HCT116 (cell line): Measurements from ENCODE around the gene AARS1. TPM values are rescaled to one million over a fixed set of nuclear protein-coding genes. Genes with fewer than 3 reads are reported as not detected.

ENCODE experiments used
- POLR2A ChIP-seq: IDR thresholded peaks from 2 replicates; pipeline ENCODE4 v1.7.0; 2011; ENCODE audit warnings: borderline replicate concordance; ENCODE audit not compliant: insufficient read depth, insufficient read length; ENCODE audit errors: extremely low read depth
- SIN3A ChIP-seq: IDR thresholded peaks from 2 replicates; pipeline ENCODE4 v1.6.1; 2012; ENCODE audit warnings: low read depth
- SP1 ChIP-seq: IDR thresholded peaks from 2 replicates; pipeline ENCODE4 v1.6.1; 2012; ENCODE audit warnings: low read depth
- YY1 ChIP-seq: IDR thresholded peaks from 2 replicates; pipeline ENCODE4 v1.6.1; 2011; ENCODE audit warnings: low read length, low read depth, moderate library complexity, mild to moderate bottlenecking; ENCODE audit not compliant: insufficient replicate concordance; ENCODE audit errors: extremely low read depth
- ZFX ChIP-seq: fragments of 450-650 bp; IDR thresholded peaks from 2 replicates; pipeline ENCODE4 v1.6.1; 2017
- total RNA-seq: library from RNA; stranded (reverse); gene quantifications from one replicate; pipeline ENCODE4 v1.2.1, GENCODE V29; 2021; ENCODE audit not compliant: unreplicated experiment
- TF ChIP-seq, protein P1 (sequence below), 3 experiments: fragments of 200-600 bp in 1 of 3; sonication (generic) in 1 of 3; IDR thresholded peaks in 2 of 3; conservative IDR thresholded peaks in 1 of 3; 2 replicates each; pipeline ENCODE4 v1.5.1; 2012 to 2017; ENCODE audit warnings: low read depth in 2 of 3, low read length in 2 of 3, antibody characterized with exemption in 1 of 3, borderline replicate concordance in 1 of 3, control low read depth in 1 of 3, mild to moderate bottlenecking in 1 of 3, mixed read lengths in 1 of 3, mixed run types in 1 of 3, moderate library complexity in 1 of 3; ENCODE audit not compliant: insufficient read depth in 1 of 3
- TF ChIP-seq, protein P2 (sequence below): IDR thresholded peaks from 2 replicates; pipeline ENCODE4 v1.6.1; 2012
- TF ChIP-seq, protein P3 (sequence below): IDR thresholded peaks from 2 replicates; pipeline ENCODE4 v1.6.1; 2012; ENCODE audit warnings: low read depth

AARS1 gene
- total RNA-seq, 1 experiment from 2014 or later = 215 TPM

DNA sequence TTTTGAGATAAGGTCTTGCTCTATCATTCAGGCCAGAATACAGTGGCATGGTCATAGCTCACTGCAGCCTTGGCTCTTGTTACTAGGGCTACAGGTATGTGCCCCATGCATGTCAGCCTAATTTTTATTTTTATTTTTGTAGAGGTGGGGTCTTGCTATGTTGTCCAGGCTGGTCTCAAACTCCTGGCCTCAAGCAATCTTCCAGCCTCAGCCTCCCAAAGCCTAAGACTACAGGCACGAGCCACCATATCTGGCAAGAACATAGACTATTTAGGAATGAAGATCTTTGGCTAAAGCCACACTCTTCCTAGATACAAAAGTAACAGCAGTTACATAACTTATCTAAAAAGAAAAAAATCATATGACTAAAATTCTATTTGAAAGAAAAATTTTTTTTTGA is 41.8 kb upstream of the AARS1 start (continued):
- TF ChIP-seq, protein P1, sequence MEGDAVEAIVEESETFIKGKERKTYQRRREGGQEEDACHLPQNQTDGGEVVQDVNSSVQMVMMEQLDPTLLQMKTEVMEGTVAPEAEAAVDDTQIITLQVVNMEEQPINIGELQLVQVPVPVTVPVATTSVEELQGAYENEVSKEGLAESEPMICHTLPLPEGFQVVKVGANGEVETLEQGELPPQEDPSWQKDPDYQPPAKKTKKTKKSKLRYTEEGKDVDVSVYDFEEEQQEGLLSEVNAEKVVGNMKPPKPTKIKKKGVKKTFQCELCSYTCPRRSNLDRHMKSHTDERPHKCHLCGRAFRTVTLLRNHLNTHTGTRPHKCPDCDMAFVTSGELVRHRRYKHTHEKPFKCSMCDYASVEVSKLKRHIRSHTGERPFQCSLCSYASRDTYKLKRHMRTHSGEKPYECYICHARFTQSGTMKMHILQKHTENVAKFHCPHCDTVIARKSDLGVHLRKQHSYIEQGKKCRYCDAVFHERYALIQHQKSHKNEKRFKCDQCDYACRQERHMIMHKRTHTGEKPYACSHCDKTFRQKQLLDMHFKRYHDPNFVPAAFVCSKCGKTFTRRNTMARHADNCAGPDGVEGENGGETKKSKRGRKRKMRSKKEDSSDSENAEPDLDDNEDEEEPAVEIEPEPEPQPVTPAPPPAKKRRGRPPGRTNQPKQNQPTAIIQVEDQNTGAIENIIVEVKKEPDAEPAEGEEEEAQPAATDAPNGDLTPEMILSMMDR (IDR thresholded peaks at IDR 0.05 in 2 of 3, conservative IDR thresholded peaks at IDR 0.05 in 1 of 3; ENCODE audit: borderline replicate concordance in 1 of 3, insufficient read depth in 1 of 3, low read depth in 2 of 3, low read length in 2 of 3) = no peak
- TF ChIP-seq, protein P2, sequence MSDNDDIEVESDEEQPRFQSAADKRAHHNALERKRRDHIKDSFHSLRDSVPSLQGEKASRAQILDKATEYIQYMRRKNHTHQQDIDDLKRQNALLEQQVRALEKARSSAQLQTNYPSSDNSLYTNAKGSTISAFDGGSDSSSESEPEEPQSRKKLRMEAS = no peak
- TF ChIP-seq SP1 (no peak), ZFX (no peak), YY1 (no peak), SIN3A (no peak), POLR2A (no peak)
- TF ChIP-seq, protein P3, sequence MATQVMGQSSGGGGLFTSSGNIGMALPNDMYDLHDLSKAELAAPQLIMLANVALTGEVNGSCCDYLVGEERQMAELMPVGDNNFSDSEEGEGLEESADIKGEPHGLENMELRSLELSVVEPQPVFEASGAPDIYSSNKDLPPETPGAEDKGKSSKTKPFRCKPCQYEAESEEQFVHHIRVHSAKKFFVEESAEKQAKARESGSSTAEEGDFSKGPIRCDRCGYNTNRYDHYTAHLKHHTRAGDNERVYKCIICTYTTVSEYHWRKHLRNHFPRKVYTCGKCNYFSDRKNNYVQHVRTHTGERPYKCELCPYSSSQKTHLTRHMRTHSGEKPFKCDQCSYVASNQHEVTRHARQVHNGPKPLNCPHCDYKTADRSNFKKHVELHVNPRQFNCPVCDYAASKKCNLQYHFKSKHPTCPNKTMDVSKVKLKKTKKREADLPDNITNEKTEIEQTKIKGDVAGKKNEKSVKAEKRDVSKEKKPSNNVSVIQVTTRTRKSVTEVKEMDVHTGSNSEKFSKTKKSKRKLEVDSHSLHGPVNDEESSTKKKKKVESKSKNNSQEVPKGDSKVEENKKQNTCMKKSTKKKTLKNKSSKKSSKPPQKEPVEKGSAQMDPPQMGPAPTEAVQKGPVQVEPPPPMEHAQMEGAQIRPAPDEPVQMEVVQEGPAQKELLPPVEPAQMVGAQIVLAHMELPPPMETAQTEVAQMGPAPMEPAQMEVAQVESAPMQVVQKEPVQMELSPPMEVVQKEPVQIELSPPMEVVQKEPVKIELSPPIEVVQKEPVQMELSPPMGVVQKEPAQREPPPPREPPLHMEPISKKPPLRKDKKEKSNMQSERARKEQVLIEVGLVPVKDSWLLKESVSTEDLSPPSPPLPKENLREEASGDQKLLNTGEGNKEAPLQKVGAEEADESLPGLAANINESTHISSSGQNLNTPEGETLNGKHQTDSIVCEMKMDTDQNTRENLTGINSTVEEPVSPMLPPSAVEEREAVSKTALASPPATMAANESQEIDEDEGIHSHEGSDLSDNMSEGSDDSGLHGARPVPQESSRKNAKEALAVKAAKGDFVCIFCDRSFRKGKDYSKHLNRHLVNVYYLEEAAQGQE = no peak
